UCSD-AML1 (cell line): ENCODE results near the gene AHDC1.
"Not testable (repeated sequence)": the region's sequence is repeated elsewhere in the genome, so short reads cannot be mapped to it uniquely, and the experiment has no call there.

Source experiments
- DNase-seq: peaks from one replicate; lab custom pipeline; 2025; ENCODE audit not compliant: unreplicated experiment; lab: John Stamatoyannopoulos, UW

The AHDC1 gene

DNA sequence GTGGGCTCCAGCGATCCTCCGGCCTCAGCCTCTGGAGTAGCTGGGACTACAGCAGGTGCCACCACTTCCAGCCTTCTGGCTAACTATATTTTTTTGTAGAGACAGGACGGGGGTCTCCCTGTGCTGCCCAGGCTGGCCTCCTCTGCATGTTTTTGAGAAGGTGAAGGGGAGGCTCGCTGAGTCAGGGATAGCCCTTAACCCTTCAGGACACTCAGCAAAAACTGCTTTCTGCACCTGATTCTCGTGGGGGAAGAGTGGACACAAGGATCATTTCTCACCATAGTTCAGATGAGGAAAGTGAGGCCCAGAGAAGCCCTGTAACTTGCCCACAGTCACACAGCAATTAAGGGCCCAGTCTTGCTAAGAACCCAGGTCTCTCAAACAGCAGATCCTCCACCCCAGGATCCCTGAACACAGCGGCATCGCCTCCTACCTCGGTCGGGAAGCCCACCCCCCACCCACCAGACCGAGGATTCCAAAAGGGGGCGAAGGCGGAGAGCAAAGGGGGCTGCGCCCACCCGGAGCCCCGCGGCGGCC, 29.8 kb upstream of the AHDC1 start:
- DNase-seq = no peak

DNA sequence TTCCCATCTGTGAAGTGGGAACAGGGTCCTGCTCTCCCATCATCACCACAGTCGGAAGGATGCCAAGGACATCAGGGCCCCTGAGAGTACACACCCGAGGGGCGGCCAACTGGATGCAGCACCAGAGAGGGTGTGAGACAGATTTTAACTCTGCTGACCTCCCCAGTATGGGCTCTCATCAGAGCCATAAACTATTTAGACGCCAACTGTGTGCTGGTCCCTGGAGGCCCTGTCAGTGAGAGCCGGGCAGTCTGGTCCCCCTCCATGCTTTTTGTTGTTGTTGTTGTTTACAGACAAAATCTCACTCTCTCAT, 29.3 kb upstream of the AHDC1 start:
- no peak for DNase-seq

GRCh38 chr1:27632387-27633297, 28.7 kb upstream of the AHDC1 start:
- DNase-seq = peak; percentile 72

GRCh38 chr1:27630859-27631491, 27.0 kb upstream of the AHDC1 start:
- DNase-seq = peak; percentile 63

DNA sequence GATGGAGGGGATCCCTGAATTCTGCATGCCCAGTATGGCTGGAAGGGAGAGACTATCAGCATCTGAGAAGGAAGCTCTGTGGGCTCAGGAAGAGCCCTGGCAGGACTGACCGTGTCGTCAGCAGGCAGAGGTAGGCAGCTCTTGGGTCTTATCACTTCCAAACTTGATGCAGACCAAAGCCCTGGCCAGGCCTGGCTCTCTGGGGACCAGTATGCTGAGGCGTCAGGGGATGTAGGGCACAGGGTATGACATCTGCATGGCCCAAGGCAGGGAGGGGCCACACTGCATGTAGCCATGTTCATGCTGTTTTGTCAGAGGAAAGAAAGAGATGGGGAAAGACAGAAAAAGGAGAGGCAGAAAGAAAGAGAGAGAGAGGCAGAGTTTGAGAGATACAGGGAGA, 24.8 kb upstream of the AHDC1 start:
- no peak for DNase-seq

DNA sequence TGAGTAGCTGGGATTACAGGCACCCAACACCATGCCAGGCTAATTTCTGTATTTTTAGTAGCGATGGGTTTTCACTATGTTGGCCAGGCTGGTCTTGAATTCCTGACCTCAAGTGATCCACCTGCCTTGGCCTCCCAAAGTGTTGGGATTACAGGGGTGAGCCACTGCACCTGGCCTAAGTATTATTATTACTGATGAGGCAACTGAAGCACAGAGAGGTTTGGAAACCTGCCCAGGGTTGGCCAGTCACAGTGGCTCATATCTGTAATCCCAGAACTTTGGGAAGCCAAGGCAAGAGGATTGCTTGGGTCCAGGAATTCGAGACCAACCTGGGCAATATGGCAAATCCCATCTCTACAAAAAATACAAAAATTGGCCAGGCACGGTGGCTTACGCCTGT, 23.8 kb upstream of the AHDC1 start:
- not testable (repeated sequence) for DNase-seq

DNA sequence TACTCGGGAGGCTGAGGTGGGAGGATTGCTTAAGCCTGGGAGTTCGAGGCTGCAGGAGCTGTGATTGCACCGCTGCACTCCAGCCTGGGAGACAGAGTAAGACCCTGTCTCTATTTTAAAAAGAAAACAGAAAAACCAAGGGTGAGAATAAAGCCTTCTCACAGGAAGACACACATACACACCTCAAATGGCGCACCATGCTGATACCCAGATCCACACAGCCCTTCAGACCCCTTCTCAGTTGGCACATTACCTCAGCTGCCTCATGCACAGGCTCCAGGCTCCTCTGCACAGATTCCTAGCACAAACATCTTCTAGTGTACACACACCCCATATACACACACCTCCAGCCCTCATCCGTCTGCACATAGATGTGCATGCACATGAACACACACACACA, 23.1 kb upstream of the AHDC1 start:
- no peak for DNase-seq

GRCh38 chr1:27626031-27626935, 22.3 kb upstream of the AHDC1 start:
- no peak for DNase-seq

- DNase-seq = peak; percentile 31
Measured at GRCh38 chr1:27624467-27625178, 20.7 kb upstream of the AHDC1 start.

DNA sequence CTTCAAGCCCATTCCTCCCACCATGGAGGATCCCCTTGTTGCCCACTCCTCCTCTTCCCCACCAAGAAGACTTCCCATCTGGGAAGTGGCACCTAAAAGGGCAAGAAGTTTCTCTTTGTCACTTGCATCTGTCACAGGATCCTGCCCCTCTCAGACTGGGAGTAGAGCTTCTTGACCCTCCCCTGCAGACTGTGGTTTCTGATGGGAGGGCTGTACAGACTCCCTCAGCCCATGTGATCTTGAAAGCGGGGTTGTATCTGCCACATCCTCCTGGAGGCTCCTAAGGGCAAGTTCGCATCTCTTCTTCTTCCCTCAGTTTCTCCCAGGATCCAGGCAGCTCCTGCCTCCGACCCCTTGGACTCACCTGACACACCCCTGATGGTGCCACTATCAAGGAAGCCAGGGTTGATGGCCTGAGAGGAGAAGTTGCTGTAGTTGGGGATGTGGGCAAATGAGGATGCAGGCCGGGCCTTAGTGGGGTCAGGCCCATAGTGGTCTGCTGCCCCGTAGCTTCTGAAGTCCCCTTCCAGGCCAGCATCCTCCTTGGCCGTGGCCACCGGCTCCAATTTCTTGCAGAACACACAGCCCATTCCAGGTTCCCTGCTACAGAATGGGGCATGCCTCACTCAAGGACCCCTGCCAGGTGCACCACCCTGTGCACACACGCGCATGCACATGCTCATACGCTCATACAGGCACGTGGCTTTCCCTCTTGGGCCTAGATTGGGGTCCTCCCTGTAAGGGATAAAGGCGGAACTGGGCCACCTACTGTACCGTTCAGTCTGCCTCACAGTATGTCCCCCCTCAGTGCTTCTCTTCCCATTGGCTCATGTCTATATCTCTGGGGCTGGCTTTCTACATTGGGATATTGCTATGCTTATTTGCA, 19.6 kb upstream of the AHDC1 start:
- no peak for DNase-seq

DNA sequence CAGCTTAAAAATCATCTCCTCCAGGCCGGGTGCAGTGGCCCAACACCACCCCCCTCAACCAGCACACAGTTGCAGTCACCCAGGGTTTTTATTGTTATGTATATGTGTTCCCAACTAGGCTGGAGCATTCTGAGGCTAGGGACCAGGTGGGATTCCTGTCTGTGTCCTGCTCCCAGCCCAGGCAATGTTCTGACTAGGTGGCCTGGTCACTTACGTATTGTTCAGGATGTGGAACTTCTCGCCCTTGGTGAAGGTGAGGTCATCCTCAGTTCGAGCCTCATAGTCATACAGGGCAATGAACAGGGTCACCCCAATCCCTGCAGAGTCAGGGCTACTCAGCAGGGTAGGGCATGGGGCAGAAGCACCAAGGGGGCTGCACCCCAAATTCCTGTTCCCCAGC, 18.9 kb upstream of the AHDC1 start:
- DNase-seq = no peak

DNA sequence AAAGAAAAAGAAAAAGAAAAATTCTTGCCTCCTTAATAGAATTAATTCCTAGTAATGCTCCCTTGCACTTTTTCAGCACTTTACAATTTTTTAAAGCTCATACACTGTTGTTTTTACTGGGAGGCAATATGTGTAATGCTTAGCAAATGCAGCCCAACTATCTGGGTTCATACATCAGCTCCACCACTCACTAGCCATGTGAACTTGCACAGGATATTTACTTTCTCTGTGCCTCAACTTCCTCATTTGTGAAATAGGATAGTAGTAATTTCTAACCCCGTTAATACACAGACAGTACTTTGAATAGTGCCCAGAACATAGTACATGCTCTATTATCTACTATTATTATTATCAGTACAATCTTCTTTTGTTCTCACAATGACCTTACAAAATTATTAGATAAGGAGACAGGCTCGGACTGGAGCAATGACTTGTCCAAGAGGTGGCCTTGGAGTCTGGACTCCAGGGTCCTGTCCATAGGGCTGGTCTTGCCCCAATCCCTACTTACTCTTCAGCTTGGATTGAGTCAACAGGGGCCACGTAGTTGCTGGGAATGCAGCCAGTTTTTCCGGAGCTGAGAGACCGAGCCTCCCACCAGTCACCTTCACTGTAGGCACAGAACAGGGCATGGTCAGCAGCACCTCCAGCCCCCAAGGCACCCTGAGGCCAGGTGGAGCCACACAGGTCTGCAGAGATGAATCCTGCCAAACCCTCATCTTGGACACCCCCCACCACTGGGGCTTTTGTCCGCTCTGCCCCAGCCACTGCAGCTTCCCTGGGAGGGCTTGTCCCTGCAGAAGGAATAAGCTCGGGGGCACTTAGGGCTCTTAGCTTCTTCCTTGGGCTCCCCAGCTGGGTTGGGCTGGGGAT, 17.3 kb upstream of the AHDC1 start:
- no peak for DNase-seq

GRCh38 chr1:27619782-27620438, 16.0 kb upstream of the AHDC1 start:
- DNase-seq = not testable (repeated sequence)

GRCh38 chr1:27618341-27619082, 14.6 kb upstream of the AHDC1 start:
- peak; percentile 61 for DNase-seq

- DNase-seq = no peak
Measured at GRCh38 chr1:27617420-27617819, 13.5 kb upstream of the AHDC1 start.

GRCh38 chr1:27616441-27616840, 12.5 kb upstream of the AHDC1 start:
- peak; percentile 35 for DNase-seq

GRCh38 chr1:27615346-27616192, 11.6 kb upstream of the AHDC1 start:
- DNase-seq = no peak
